Measurements from ENCODE around the gene NUP50. TPM values are rescaled to one million over a fixed set of nuclear protein-coding genes. Genes with fewer than 3 reads are reported as not detected.

Gene NUP50
- total RNA-seq, 1 experiment from 2014 or later = 134 TPM

- Mint-ChIP-seq H3K9me3 (no peaks in the 10 kb centered on the region), H3K36me3 (ENCODE audit: insufficient read depth in 1 of 3, low read depth in 3 of 3) (peaks cover 4 to 21% (median 17%) of the 10 kb centered on the region in 3 experiments; a peak in 6 of 7 replicates), H3K27ac (peak overlapping the region in 1 of 3 experiments; percentile 80; a peak in 1 of 7 replicates), H3K27me3 (ENCODE audit: low read depth) (no peaks in the 10 kb centered on the region; the same call in 1 of the 2 replicates), H3K4me1 (peaks cover 14 to 28% of the 10 kb centered on the region in 2 experiments), H3K4me3 (no peak overlapping the region)
- H3K9ac ChIP-seq (ENCODE audit: extremely low read depth, insufficient read length, low read length) = no peak overlapping the region
- H3K4me2 ChIP-seq (ENCODE audit: insufficient read depth, insufficient read length, low read length) = no peak overlapping the region
- DNase-seq = peak; percentile 23
- WGBS (ENCODE audit: extremely low coverage, insufficient read length, low lambda C conversion rate) = no CpG with 5 or more reads among the region's 13 CpGs
- H3K23me2 ChIP-seq (ENCODE audit: insufficient read length, low read depth, low read length, poor library complexity, severe bottlenecking) = no peaks in the 10 kb centered on the region
- H3K4me1 ChIP-seq (ENCODE audit: insufficient read depth, low read length) = no peaks in the 10 kb centered on the region
- H3T11ph ChIP-seq (ENCODE audit: low read length) = no peak overlapping the region
- H3K27ac ChIP-seq (ENCODE audit: insufficient read length, low read depth, low read length) = no peak overlapping the region
- no peak overlapping the region for H4K91ac ChIP-seq (ENCODE audit: insufficient read length, low read depth, low read length)
- H2BK5ac ChIP-seq (ENCODE audit: insufficient read length, low read length) = no peak overlapping the region
- H2BK120ac ChIP-seq (ENCODE audit: low read depth, low read length, poor library complexity, severe bottlenecking) = no peak overlapping the region
- H2BK12ac ChIP-seq (ENCODE audit: insufficient read length, low read depth, low read length) = no peak overlapping the region
- H3K14ac ChIP-seq (ENCODE audit: insufficient read depth, low read length) = no peak overlapping the region; the same call in 1 of the 2 replicates
- H2AK5ac ChIP-seq (ENCODE audit: insufficient read length, low read length) = no peak overlapping the region
- no peaks in the 10 kb centered on the region for H3K79me1 ChIP-seq (ENCODE audit: insufficient read depth, low read depth, low read length, poor library complexity, severe bottlenecking)
- no peak overlapping the region for H3K56ac ChIP-seq (ENCODE audit: insufficient read length, low read depth, low read length)
- H3K4ac ChIP-seq (ENCODE audit: low read depth, low read length) = no peak overlapping the region
- H2BK15ac ChIP-seq (ENCODE audit: low read depth, low read length) = no peak overlapping the region
- H4K20me1 ChIP-seq (ENCODE audit: control insufficient read depth, insufficient read depth, insufficient read length) = peaks cover 4% of the 10 kb centered on the region
- H2BK20ac ChIP-seq (ENCODE audit: low read depth, low read length, poor library complexity, severe bottlenecking) = no peak overlapping the region
- no peak overlapping the region for H3K23ac ChIP-seq (ENCODE audit: insufficient read length, low read depth, low read length)
- no peaks in the 10 kb centered on the region for H3K27me3 ChIP-seq (ENCODE audit: insufficient read depth, low read length)
- no peaks in the 10 kb centered on the region for H3K79me2 ChIP-seq (ENCODE audit: insufficient read depth, low read length)
- no peak for TF ChIP-seq CTCF (conservative IDR thresholded peaks at IDR 0.05)
- no peak overlapping the region for H4K5ac ChIP-seq (ENCODE audit: insufficient read length, low read depth, low read length)
- no peaks in the 10 kb centered on the region for H3K9me3 ChIP-seq (ENCODE audit: control insufficient read depth, low read depth, low read length)
- no peak overlapping the region for H3K18ac ChIP-seq (ENCODE audit: insufficient read length, low read depth, low read length)
- H2AFZ ChIP-seq (ENCODE audit: low read length) = no peak overlapping the region
- H4K8ac ChIP-seq (replicated peaks; ENCODE audit: insufficient read length, low read depth, low read length) = no peak overlapping the region
Measured at GRCh38 chr22:45204241-45204640, 40.5 kb downstream of the NUP50 start.
